Measurements from ENCODE around the gene CLASP2.
"Not testable (repeated sequence)": the region's sequence is repeated elsewhere in the genome, so short reads cannot be mapped to it uniquely, and the experiment has no call there.

CLASP2 gene

GRCh38 chr3:33467786-33468185 is 250.3 kb downstream of the CLASP2 start:
- no peak for TF ChIP-seq CTCF (conservative IDR thresholded peaks at IDR 0.05; ENCODE audit: control insufficient read depth, insufficient read depth, low read depth, low read length)
- H3K4me3 ChIP-seq (ENCODE audit: control insufficient read depth, low read depth, low read length) = no peak overlapping the region
- no peak for DNase-seq (ENCODE audit: low read depth)

GRCh38 chr3:33461097-33461496 is 257.0 kb downstream of the CLASP2 start:
- H3K4me3 ChIP-seq (ENCODE audit: control insufficient read depth, low read depth, low read length) = no peak overlapping the region
- TF ChIP-seq CTCF (conservative IDR thresholded peaks at IDR 0.05; ENCODE audit: control insufficient read depth, insufficient read depth, low read depth, low read length) = no peak
- DNase-seq (ENCODE audit: low read depth) = no peak

- H3K4me3 ChIP-seq (ENCODE audit: control insufficient read depth, low read depth, low read length); DNase-seq (ENCODE audit: low read depth): not testable (repeated sequence)
Observed at GRCh38 chr3:33459577-33459976, 258.5 kb downstream of the CLASP2 start.

GRCh38 chr3:33458446-33458845 is 259.6 kb downstream of the CLASP2 start:
- DNase-seq (ENCODE audit: low read depth) = no peak
- TF ChIP-seq CTCF (conservative IDR thresholded peaks at IDR 0.05; ENCODE audit: control insufficient read depth, insufficient read depth, low read depth, low read length) = no peak
- no peak overlapping the region for H3K4me3 ChIP-seq (ENCODE audit: control insufficient read depth, low read depth, low read length)

GRCh38 chr3:33456756-33457155 is 261.3 kb downstream of the CLASP2 start:
- H3K4me3 ChIP-seq (ENCODE audit: control insufficient read depth, low read depth, low read length) = no peak overlapping the region
- DNase-seq (ENCODE audit: low read depth) = no peak
- no peak for TF ChIP-seq CTCF (conservative IDR thresholded peaks at IDR 0.05; ENCODE audit: control insufficient read depth, insufficient read depth, low read depth, low read length)

GRCh38 chr3:33453331-33453761 is 264.7 kb downstream of the CLASP2 start:
- TF ChIP-seq CTCF (conservative IDR thresholded peaks at IDR 0.05; ENCODE audit: control insufficient read depth, insufficient read depth, low read depth, low read length) = no peak
- DNase-seq (ENCODE audit: low read depth) = no peak
- no peak overlapping the region for H3K4me3 ChIP-seq (ENCODE audit: control insufficient read depth, low read depth, low read length)

GRCh38 chr3:33451994-33452393 is 266.1 kb downstream of the CLASP2 start:
- H3K4me3 ChIP-seq (ENCODE audit: control insufficient read depth, low read depth, low read length); DNase-seq (ENCODE audit: low read depth): not testable (repeated sequence)

- DNase-seq (ENCODE audit: low read depth) = no peak
- no peak for TF ChIP-seq CTCF (conservative IDR thresholded peaks at IDR 0.05; ENCODE audit: control insufficient read depth, insufficient read depth, low read depth, low read length)
- no peak overlapping the region for H3K4me3 ChIP-seq (ENCODE audit: control insufficient read depth, low read depth, low read length)
Observed at GRCh38 chr3:33447958-33448357, 270.1 kb downstream of the CLASP2 start.

GRCh38 chr3:33447256-33447625 is 270.8 kb downstream of the CLASP2 start:
- not testable (repeated sequence) for DNase-seq (ENCODE audit: low read depth); H3K4me3 ChIP-seq (ENCODE audit: control insufficient read depth, low read depth, low read length)
